GM12801 (cell line): ENCODE data around the gene JADE3.

Experiments used
- CTCF ChIP-seq: IDR thresholded peaks from one replicate; pipeline ENCODE4 v1.5.1; 2011; ENCODE audit warnings: control low read depth; ENCODE audit not compliant: insufficient read length; ENCODE audit errors: extremely low read depth

JADE3 gene

GRCh38 chrX:47068214-47068613 lies 156.0 kb downstream of the JADE3 start:
- no peak for TF ChIP-seq CTCF

- no peak for TF ChIP-seq CTCF
Measured at GRCh38 chrX:47068720-47069119, 156.5 kb downstream of the JADE3 start.

GRCh38 chrX:47078129-47079043 lies 166.2 kb downstream of the JADE3 start, which contains the start of gene RGN:
RGN (plus strand) TSS chrX:47078443; CDS start chrX:47081145, 2,702 bp downstream.
- no peak for TF ChIP-seq CTCF

GRCh38 chrX:47080215-47080914 lies 168.1 kb downstream of the JADE3 start:
- no peak for TF ChIP-seq CTCF

- no peak for TF ChIP-seq CTCF
Measured at GRCh38 chrX:47080915-47081236, 168.7 kb downstream of the JADE3 start.

- TF ChIP-seq CTCF: no peak
Measured at GRCh38 chrX:47091149-47091775, 179.0 kb downstream of the JADE3 start.

- TF ChIP-seq CTCF: no peak
Measured at GRCh38 chrX:47093248-47093647, 181.0 kb downstream of the JADE3 start.
